GM12878 (cell line): ENCODE results near the gene DCAF7. TPM values are rescaled to one million over a fixed set of nuclear protein-coding genes. Genes with fewer than 3 reads are reported as not detected.

Experiments used
- ATF7 ChIP-seq: fragments of 450-650 bp; IDR thresholded peaks from 2 replicates; pipeline ENCODE4 v1.6.1; 2016; ENCODE audit warnings: low read depth, mild to moderate bottlenecking
- BMI1 ChIP-seq: fragments of 450-650 bp; IDR thresholded peaks from 2 replicates; pipeline ENCODE4 v1.6.1; 2016; ENCODE audit warnings: mild to moderate bottlenecking, moderate library complexity, borderline replicate concordance
- BRCA1 ChIP-seq: IDR thresholded peaks from 2 replicates; pipeline ENCODE4 v1.6.1; 2011; ENCODE audit warnings: low read depth, low read length, improper control_type of control experiment
- CBX5 ChIP-seq: sonication (generic); IDR thresholded peaks from 2 replicates; pipeline ENCODE4 v1.6.1; 2016; ENCODE audit warnings: low read depth, moderate library complexity, mild to moderate bottlenecking, inconsistent platforms
- DPF2 ChIP-seq: fragments of 450-650 bp; IDR thresholded peaks from 2 replicates; pipeline ENCODE4 v1.6.1; 2017; ENCODE audit warnings: mild to moderate bottlenecking
- IRF4 ChIP-seq: IDR thresholded peaks from 2 replicates; pipeline ENCODE4 v1.6.1; 2011; ENCODE audit warnings: low read depth, low read length
- KLF5 ChIP-seq: fragments of 450-650 bp; IDR thresholded peaks from 2 replicates; pipeline ENCODE4 v1.6.1; 2014; ENCODE audit warnings: mild to moderate bottlenecking; ENCODE audit not compliant: partially characterized antibody
- MEF2B ChIP-seq: fragments of 450-650 bp; IDR thresholded peaks from 2 replicates; pipeline ENCODE4 v1.6.1; 2018; ENCODE audit warnings: mild to moderate bottlenecking, moderate library complexity; ENCODE audit not compliant: partially characterized antibody, poor library complexity, severe bottlenecking
- MYC ChIP-seq: IDR thresholded peaks from 2 replicates; pipeline ENCODE4 v1.6.1; 2011; ENCODE audit warnings: mild to moderate bottlenecking, low read length, moderate library complexity, inconsistent platforms; ENCODE audit not compliant: insufficient read depth, insufficient replicate concordance, insufficient read length, severe bottlenecking
- NFIC ChIP-seq: IDR thresholded peaks from 2 replicates; pipeline ENCODE4 v1.6.1; 2012; ENCODE audit warnings: low read depth, mild to moderate bottlenecking, inconsistent platforms, low read length, moderate library complexity
- NR2C2 ChIP-seq: IDR thresholded peaks from 2 replicates; pipeline ENCODE4 v1.6.1; 2011; ENCODE audit warnings: borderline replicate concordance, low read depth; ENCODE audit not compliant: control insufficient read depth, insufficient read length
- SMARCA5 ChIP-seq: fragments of 450-650 bp; IDR thresholded peaks from 2 replicates; pipeline ENCODE4 v1.6.1; 2017; ENCODE audit warnings: mild to moderate bottlenecking
- SRF ChIP-seq, 2 experiments: IDR thresholded peaks; 2 replicates each; pipeline ENCODE4 v1.6.1; 2011; ENCODE audit warnings: low read depth in 2 of 2, low read length in 2 of 2, mild to moderate bottlenecking in 1 of 2, moderate library complexity in 1 of 2
- STAT1 ChIP-seq: fragments of 450-650 bp; conservative IDR thresholded peaks from 2 replicates; pipeline ENCODE4 v1.6.1; 2014; ENCODE audit warnings: antibody characterized with exemption, mild to moderate bottlenecking
- TCF12 ChIP-seq: IDR thresholded peaks from 2 replicates; pipeline ENCODE4 v1.6.1; 2011; ENCODE audit warnings: low read depth, mild to moderate bottlenecking, low read length
- YBX1 ChIP-seq: fragments of 450-650 bp; IDR thresholded peaks from 2 replicates; pipeline ENCODE4 v1.6.1; 2016; ENCODE audit warnings: antibody characterized with exemption
- ZNF217 ChIP-seq: fragments of 450-650 bp; IDR thresholded peaks from 2 replicates; pipeline ENCODE4 v1.6.1; 2017; ENCODE audit warnings: antibody characterized with exemption, mild to moderate bottlenecking
- polyA plus RNA-seq, 11 experiments: library from polyadenylated mRNA; depleted of rRNA in 4 of 11; unstranded in 6 of 11; stranded (reverse) in 5 of 11; fragments of >200 nt; fragmentation: Nextera tagmentation in 4 of 11; fragmentation: Illumina TruSeq in 1 of 11; extraction: Ambion mirVana in 4 of 11; extraction: Trizol in 1 of 11; gene quantifications; 1 replicate in 1 of 11; 2 replicates in 10 of 11; pipeline versions ENCODE4 v1.2.1 to v1.2.3, GENCODE V29; 2011 to 2016; ENCODE audit warnings: inconsistent platforms in 2 of 11, missing spikeins in 2 of 11, low read depth in 1 of 11
- total RNA-seq, 4 experiments: library from RNA; depleted of rRNA in 3 of 4; stranded (reverse); fragments of >200 nt in 3 of 4; fragmentation: Illumina TruSeq in 1 of 4; extraction: Trizol in 1 of 4; gene quantifications; 2 replicates each; pipeline versions ENCODE4 v1.2.1 to v1.2.3, GENCODE V29; 2013 to 2021
- TF ChIP-seq, protein P1 (sequence below): fragments of 450-650 bp; IDR thresholded peaks from 2 replicates; pipeline ENCODE4 v1.6.1; 2016; ENCODE audit warnings: mild to moderate bottlenecking, moderate library complexity, borderline replicate concordance
- TF ChIP-seq, protein P2 (sequence below): IDR thresholded peaks from 2 replicates; pipeline ENCODE4 v1.6.1; 2012; ENCODE audit warnings: low read depth, low read length, improper control_type of control experiment
- TF ChIP-seq, protein P3 (sequence below): fragments of 450-650 bp; IDR thresholded peaks from 2 replicates; pipeline ENCODE4 v1.6.1; 2018; ENCODE audit warnings: borderline replicate concordance, mild to moderate bottlenecking; ENCODE audit not compliant: partially characterized antibody

DCAF7 gene
- total and polyA plus RNA-seq, 10 of the 15 experiments (the other 5 are each of a cell fraction or from before 2014, with no cell fraction given) = 27.0 to 103 (median 54.5) TPM

DNA sequence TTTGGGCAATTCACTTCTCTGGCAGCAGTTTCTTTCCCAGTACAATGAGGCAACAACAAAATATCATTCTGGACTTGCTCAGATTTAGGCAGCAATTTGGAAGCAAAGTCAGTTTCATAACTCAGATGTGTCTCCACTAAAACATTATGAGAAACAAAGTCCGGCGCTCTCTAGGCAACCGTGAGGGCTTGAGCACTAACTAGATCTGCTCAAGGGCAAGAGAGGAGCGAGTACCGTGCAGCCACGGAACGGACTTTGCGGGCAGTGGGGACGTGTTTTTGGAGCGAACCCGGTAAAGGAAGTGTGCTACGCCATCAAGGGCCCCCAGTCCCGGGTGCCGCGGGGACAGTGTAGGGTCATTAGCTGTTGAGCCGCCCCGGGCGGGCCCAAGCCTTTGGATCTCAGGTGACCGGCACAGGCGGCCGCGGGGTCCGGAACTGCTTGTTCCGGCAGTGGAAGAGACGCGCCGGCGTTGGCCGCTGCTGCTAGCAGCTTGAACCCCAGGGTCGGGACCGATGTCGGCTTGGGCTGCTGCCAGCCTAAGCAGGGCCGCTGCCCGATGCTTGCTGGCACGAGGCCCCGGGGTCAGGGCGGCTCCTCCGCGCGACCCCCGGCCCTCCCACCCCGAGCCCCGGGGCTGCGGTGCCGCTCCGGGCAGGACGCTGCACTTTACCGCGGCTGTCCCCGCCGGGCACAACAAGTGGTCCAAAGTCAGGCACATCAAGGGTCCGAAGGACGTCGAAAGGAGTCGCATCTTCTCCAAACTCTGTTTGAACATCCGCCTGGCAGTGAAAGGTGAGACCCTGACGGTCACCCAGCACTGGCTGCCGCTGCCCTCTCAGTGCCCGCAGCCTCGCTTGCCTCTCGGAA is 50.5 kb downstream of the DCAF7 start, which contains the start of gene TACO1 (continued):
- TF ChIP-seq BRCA1 (no peak), MYC (no peak), CBX5 (0 out of 2 replicates have a peak, but pooled peaks have one; percentile 55), IRF4 (peak; percentile 90), NR2C2 (no peak), KLF5 (peak; percentile 36), DPF2 (peak; percentile 38; the same call in 1 of the 2 replicates), ATF7 (peak; percentile 31; the same call in 1 of the 2 replicates), SMARCA5 (peak; percentile 81), NFIC (peak; percentile 41; the same call in 1 of the 2 replicates), YBX1 (no peak), STAT1 (no peak; the same call in 1 of the 2 replicates), BMI1 (no peak), ZNF217 (no peak), MEF2B (peak; percentile 8), SRF (IDR thresholded peaks at IDR 0.05; ENCODE audit: low read depth in 2 of 2, low read length in 2 of 2) (peak in 1 of 2 experiments; percentile 89; a peak in 2 of 4 replicates), TCF12 (peak; percentile 65; the same call in 1 of the 2 replicates)
- TF ChIP-seq, protein P1, sequence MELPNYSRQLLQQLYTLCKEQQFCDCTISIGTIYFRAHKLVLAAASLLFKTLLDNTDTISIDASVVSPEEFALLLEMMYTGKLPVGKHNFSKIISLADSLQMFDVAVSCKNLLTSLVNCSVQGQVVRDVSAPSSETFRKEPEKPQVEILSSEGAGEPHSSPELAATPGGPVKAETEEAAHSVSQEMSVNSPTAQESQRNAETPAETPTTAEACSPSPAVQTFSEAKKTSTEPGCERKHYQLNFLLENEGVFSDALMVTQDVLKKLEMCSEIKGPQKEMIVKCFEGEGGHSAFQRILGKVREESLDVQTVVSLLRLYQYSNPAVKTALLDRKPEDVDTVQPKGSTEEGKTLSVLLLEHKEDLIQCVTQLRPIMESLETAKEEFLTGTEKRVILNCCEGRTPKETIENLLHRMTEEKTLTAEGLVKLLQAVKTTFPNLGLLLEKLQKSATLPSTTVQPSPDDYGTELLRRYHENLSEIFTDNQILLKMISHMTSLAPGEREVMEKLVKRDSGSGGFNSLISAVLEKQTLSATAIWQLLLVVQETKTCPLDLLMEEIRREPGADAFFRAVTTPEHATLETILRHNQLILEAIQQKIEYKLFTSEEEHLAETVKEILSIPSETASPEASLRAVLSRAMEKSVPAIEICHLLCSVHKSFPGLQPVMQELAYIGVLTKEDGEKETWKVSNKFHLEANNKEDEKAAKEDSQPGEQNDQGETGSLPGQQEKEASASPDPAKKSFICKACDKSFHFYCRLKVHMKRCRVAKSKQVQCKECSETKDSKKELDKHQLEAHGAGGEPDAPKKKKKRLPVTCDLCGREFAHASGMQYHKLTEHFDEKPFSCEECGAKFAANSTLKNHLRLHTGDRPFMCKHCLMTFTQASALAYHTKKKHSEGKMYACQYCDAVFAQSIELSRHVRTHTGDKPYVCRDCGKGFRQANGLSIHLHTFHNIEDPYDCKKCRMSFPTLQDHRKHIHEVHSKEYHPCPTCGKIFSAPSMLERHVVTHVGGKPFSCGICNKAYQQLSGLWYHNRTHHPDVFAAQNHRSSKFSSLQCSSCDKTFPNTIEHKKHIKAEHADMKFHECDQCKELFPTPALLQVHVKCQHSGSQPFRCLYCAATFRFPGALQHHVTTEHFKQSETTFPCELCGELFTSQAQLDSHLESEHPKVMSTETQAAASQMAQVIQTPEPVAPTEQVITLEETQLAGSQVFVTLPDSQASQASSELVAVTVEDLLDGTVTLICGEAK = peak; percentile 99
- TF ChIP-seq, protein P2, sequence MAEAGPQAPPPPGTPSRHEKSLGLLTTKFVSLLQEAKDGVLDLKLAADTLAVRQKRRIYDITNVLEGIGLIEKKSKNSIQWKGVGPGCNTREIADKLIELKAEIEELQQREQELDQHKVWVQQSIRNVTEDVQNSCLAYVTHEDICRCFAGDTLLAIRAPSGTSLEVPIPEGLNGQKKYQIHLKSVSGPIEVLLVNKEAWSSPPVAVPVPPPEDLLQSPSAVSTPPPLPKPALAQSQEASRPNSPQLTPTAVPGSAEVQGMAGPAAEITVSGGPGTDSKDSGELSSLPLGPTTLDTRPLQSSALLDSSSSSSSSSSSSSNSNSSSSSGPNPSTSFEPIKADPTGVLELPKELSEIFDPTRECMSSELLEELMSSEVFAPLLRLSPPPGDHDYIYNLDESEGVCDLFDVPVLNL = no peak
- TF ChIP-seq, protein P3, sequence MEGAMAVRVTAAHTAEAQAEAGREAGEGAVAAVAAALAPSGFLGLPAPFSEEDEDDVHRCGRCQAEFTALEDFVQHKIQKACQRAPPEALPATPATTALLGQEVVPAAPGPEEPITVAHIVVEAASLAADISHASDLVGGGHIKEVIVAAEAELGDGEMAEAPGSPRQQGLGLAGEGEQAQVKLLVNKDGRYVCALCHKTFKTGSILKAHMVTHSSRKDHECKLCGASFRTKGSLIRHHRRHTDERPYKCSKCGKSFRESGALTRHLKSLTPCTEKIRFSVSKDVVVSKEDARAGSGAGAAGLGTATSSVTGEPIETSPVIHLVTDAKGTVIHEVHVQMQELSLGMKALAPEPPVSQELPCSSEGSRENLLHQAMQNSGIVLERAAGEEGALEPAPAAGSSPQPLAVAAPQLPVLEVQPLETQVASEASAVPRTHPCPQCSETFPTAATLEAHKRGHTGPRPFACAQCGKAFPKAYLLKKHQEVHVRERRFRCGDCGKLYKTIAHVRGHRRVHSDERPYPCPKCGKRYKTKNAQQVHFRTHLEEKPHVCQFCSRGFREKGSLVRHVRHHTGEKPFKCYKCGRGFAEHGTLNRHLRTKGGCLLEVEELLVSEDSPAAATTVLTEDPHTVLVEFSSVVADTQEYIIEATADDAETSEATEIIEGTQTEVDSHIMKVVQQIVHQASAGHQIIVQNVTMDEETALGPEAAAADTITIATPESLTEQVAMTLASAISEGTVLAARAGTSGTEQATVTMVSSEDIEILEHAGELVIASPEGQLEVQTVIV = no peak
